Measurements from ENCODE around the gene ZNF575. TPM values are rescaled to one million over a fixed set of nuclear protein-coding genes. Genes with fewer than 3 reads are reported as not detected.
"Not testable (repeated sequence)": the region's sequence is repeated elsewhere in the genome, so short reads cannot be mapped to it uniquely, and the experiment has no call there.

ZNF575 gene
- polyA plus RNA-seq, 3 donors: 0.25 to 0.79 (median 0.29) TPM

DNA sequence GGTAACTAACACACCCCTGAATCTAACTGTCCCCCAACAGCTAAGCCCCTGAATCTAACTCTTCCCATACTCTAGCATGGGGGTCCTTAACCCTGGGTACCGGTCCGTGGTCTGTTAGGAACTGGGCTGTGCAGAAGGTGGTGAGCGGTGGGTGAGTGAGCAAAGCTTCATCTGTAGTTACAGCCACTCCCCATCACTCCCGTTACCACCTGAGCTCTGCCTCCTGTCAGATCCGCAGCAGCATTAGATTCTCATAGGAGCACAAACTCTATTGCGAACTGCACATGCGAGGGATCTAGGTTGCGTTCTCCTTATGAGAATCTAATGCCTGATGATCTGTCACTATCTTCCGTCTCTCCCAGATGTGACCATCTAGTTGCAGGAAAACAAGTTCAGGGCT lies 22.3 kb upstream of the ZNF575 start:
- Histone ChIP-seq H3K4me3 (replicated peaks in 1 of 3; ENCODE audit: low read depth in 2 of 3, low read length in 3 of 3) (no peak overlapping the region), H4K20me1 (ENCODE audit: insufficient read depth, low read length) (no peaks in the 10 kb centered on the region), H2AFZ (ENCODE audit: insufficient read depth, low read depth, low read length, poor library complexity, severe bottlenecking) (no peak overlapping the region), H3K4me2 (replicated peaks; ENCODE audit: extremely low read depth, low read length, poor library complexity, severe bottlenecking) (no peak overlapping the region), H3K27ac (ENCODE audit: low read depth in 1 of 2, low read length in 2 of 2) (no peak overlapping the region), H3K36me3 (replicated peaks in 1 of 2; ENCODE audit: control insufficient read depth in 1 of 2, insufficient read depth in 2 of 2, low read length in 2 of 2) (peaks cover 46 to 75% of the 10 kb centered on the region in 2 donors), H3K4me1 (ENCODE audit: control insufficient read depth in 1 of 2, insufficient read depth in 2 of 2, low read length in 2 of 2) (peaks cover 0 to under 1% of the 10 kb centered on the region in 2 donors), H3K9ac (ENCODE audit: insufficient read depth, low read length, poor library complexity, severe bottlenecking) (no peak overlapping the region), H3K27me3 (ENCODE audit: control insufficient read depth in 2 of 2, insufficient read depth in 2 of 2, low read length in 2 of 2) (no peaks in the 10 kb centered on the region), H3K9me3 (replicated peaks in 1 of 2; ENCODE audit: control insufficient read depth in 1 of 2, insufficient read depth in 1 of 2, low read length in 2 of 2) (no peaks in the 10 kb centered on the region), H3K79me2 (ENCODE audit: insufficient read depth, low read length) (peaks cover 4% of the 10 kb centered on the region)
- H3K27ac Mint-ChIP-seq: no peak overlapping the region
- no peak for DNase-seq
- peaks cover 56 to 83% of the 10 kb centered on the region in 2 donors for H3K36me3 Mint-ChIP-seq
- no peak overlapping the region for H3K4me3 Mint-ChIP-seq
- no peaks in the 10 kb centered on the region for H3K27me3 Mint-ChIP-seq (ENCODE audit: low read depth in 3 of 3)
- intact Hi-C loops (cut with micrococcal nuclease): no loop called here
- WGBS (ENCODE audit: insufficient coverage): 100% methylated on average over 3 of the region's 9 CpGs
- TF ChIP-seq, protein P1, sequence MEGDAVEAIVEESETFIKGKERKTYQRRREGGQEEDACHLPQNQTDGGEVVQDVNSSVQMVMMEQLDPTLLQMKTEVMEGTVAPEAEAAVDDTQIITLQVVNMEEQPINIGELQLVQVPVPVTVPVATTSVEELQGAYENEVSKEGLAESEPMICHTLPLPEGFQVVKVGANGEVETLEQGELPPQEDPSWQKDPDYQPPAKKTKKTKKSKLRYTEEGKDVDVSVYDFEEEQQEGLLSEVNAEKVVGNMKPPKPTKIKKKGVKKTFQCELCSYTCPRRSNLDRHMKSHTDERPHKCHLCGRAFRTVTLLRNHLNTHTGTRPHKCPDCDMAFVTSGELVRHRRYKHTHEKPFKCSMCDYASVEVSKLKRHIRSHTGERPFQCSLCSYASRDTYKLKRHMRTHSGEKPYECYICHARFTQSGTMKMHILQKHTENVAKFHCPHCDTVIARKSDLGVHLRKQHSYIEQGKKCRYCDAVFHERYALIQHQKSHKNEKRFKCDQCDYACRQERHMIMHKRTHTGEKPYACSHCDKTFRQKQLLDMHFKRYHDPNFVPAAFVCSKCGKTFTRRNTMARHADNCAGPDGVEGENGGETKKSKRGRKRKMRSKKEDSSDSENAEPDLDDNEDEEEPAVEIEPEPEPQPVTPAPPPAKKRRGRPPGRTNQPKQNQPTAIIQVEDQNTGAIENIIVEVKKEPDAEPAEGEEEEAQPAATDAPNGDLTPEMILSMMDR (IDR thresholded peaks at IDR 0.05): no peak
- H3K4me1 Mint-ChIP-seq: peaks cover 8% of the 10 kb centered on the region
- no peaks in the 10 kb centered on the region for H3K9me3 Mint-ChIP-seq

DNA sequence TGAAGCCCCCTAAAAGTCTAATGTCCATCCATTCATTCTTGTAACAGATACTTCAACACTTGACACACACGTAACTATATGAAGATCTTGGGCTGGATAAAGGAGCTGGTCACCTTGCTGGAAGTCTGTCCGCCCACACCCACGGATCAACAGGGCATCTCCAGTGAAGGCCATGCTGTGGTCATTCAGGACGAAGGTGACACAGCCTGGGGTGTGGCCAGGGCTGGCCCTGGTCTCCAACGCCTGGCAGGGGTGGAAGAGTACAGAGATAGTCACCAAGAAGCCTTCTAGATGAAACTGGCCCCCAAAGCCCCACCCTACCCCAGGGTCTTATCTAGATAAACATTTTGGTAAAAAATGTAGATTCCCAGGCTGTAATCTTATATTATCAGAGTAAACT lies 21.7 kb upstream of the ZNF575 start:
- WGBS (ENCODE audit: insufficient coverage): 95% methylated on average over 4 of the region's 5 CpGs
- H3K27ac ChIP-seq (ENCODE audit: low read depth in 1 of 2, low read length in 2 of 2): no peak overlapping the region
- no peak for DNase-seq
- intact Hi-C loops (cut with micrococcal nuclease): no loop called here
- no peaks in the 10 kb centered on the region for H3K27me3 ChIP-seq (ENCODE audit: control insufficient read depth in 2 of 2, insufficient read depth in 2 of 2, low read length in 2 of 2)
- Mint-ChIP-seq H3K27ac (no peak overlapping the region), H3K36me3 (peaks cover 51 to 80% of the 10 kb centered on the region in 2 donors), H3K4me1 (peaks cover 8% of the 10 kb centered on the region), H3K4me3 (no peak overlapping the region), H3K27me3 (ENCODE audit: low read depth in 3 of 3) (no peaks in the 10 kb centered on the region), H3K9me3 (no peaks in the 10 kb centered on the region)
- no peak overlapping the region for H3K9ac ChIP-seq (ENCODE audit: insufficient read depth, low read length, poor library complexity, severe bottlenecking)
- no peaks in the 10 kb centered on the region for H3K4me1 ChIP-seq (ENCODE audit: control insufficient read depth in 1 of 2, insufficient read depth in 2 of 2, low read length in 2 of 2)
- no peak overlapping the region for H3K4me2 ChIP-seq (replicated peaks; ENCODE audit: extremely low read depth, low read length, poor library complexity, severe bottlenecking)
- TF ChIP-seq, protein P1 (IDR thresholded peaks at IDR 0.05): no peak
- no peak overlapping the region for H3K4me3 ChIP-seq (replicated peaks in 1 of 3; ENCODE audit: low read depth in 2 of 3, low read length in 3 of 3)
- peaks cover 6% of the 10 kb centered on the region for H3K79me2 ChIP-seq (ENCODE audit: insufficient read depth, low read length)
- no peak overlapping the region for H2AFZ ChIP-seq (ENCODE audit: insufficient read depth, low read depth, low read length, poor library complexity, severe bottlenecking)
- H3K36me3 ChIP-seq (replicated peaks in 1 of 2; ENCODE audit: control insufficient read depth in 1 of 2, insufficient read depth in 2 of 2, low read length in 2 of 2): peaks cover 46 to 73% of the 10 kb centered on the region in 2 donors
- no peaks in the 10 kb centered on the region for H4K20me1 ChIP-seq (ENCODE audit: insufficient read depth, low read length)
- no peaks in the 10 kb centered on the region for H3K9me3 ChIP-seq (replicated peaks in 1 of 2; ENCODE audit: control insufficient read depth in 1 of 2, insufficient read depth in 1 of 2, low read length in 2 of 2)

DNA sequence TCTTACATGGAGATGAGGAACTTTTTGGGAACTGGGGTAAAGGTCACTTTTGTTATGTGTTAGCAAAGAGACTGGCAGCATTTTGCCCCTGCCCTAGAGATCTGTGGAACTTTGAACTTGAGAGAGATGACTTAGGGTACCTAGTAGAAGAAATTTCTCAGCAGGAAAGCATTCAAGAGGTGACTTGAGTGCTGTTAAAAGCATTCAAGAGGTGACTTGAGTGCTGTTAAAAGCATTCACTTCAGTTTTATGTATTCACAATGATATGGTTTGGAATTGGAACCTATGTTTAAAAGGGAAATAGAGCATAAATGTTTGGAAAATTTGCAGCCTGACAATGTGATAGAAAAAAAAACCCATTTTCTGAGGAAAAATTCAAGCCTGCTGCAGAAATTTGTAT lies 20.6 kb upstream of the ZNF575 start:
- H3K4me1 Mint-ChIP-seq; H3K4me3 ChIP-seq (replicated peaks in 1 of 3; ENCODE audit: low read depth in 2 of 3, low read length in 3 of 3); H3K4me2 ChIP-seq (replicated peaks; ENCODE audit: extremely low read depth, low read length, poor library complexity, severe bottlenecking); H3K4me3 Mint-ChIP-seq; H3K4me1 ChIP-seq (ENCODE audit: control insufficient read depth in 1 of 2, insufficient read depth in 2 of 2, low read length in 2 of 2); DNase-seq; H3K9me3 ChIP-seq (replicated peaks in 1 of 2; ENCODE audit: control insufficient read depth in 1 of 2, insufficient read depth in 1 of 2, low read length in 2 of 2); H3K9ac ChIP-seq (ENCODE audit: insufficient read depth, low read length, poor library complexity, severe bottlenecking); H2AFZ ChIP-seq (ENCODE audit: insufficient read depth, low read depth, low read length, poor library complexity, severe bottlenecking); H3K27ac Mint-ChIP-seq; H4K20me1 ChIP-seq (ENCODE audit: insufficient read depth, low read length); H3K79me2 ChIP-seq (ENCODE audit: insufficient read depth, low read length); H3K27me3 ChIP-seq (ENCODE audit: control insufficient read depth in 2 of 2, insufficient read depth in 2 of 2, low read length in 2 of 2); intact Hi-C loops (cut with micrococcal nuclease); H3K27me3 Mint-ChIP-seq (ENCODE audit: low read depth in 3 of 3); H3K9me3 Mint-ChIP-seq; H3K27ac ChIP-seq (ENCODE audit: low read depth in 1 of 2, low read length in 2 of 2): not testable (repeated sequence)
- H3K36me3 ChIP-seq (replicated peaks in 1 of 2; ENCODE audit: control insufficient read depth in 1 of 2, insufficient read depth in 2 of 2, low read length in 2 of 2): peaks cover 42 to 73% of the 10 kb centered on the region in 2 donors
- peaks cover 52 to 82% of the 10 kb centered on the region in 2 donors for H3K36me3 Mint-ChIP-seq
